ENCODE measurements around the gene ZNF674. TPM values are rescaled to one million over a fixed set of nuclear protein-coding genes. Genes with fewer than 3 reads are reported as not detected.

The ZNF674 gene
- total and polyA plus RNA-seq, 2 donors (not counting 1 experiment from before 2014, with no cell fraction given): 0.84 to 2.3 TPM

- Mint-ChIP-seq H3K27me3 (no peaks in the 10 kb centered on the region), H3K4me3 (no peak overlapping the region), H3K4me1 (no peaks in the 10 kb centered on the region), H3K27ac (no peak overlapping the region), H3K9me3 (ENCODE audit: insufficient read depth) (peaks cover 10% of the 10 kb centered on the region)
- CTCF ChIA-PET: no interaction called here
- Histone ChIP-seq H3K9ac (ENCODE audit: low read length) (no peak overlapping the region), H3K9me3 (ENCODE audit: control extremely low read depth in 1 of 3, control insufficient read depth in 2 of 3, insufficient read depth in 1 of 3, low read length in 2 of 3) (peaks cover 0 to 29% (median 12%) of the 10 kb centered on the region in 3 donors), H2AFZ (ENCODE audit: insufficient read depth, low read depth, low read length, poor library complexity, severe bottlenecking) (no peak overlapping the region), H3K36me3 (replicated peaks in 1 of 2; ENCODE audit: control extremely low read depth in 1 of 2, control insufficient read depth in 1 of 2, extremely low read depth in 1 of 2, insufficient read depth in 2 of 2, low read length in 1 of 2) (no peaks in the 10 kb centered on the region), H3K27ac (ENCODE audit: low read length in 2 of 2) (no peak overlapping the region), H3K4me2 (replicated peaks; ENCODE audit: low read depth, low read length, poor library complexity, severe bottlenecking) (no peak overlapping the region), H4K20me1 (ENCODE audit: control insufficient read depth, insufficient read depth, low read length, poor library complexity, severe bottlenecking) (no peaks in the 10 kb centered on the region), H3K79me2 (ENCODE audit: control insufficient read depth, insufficient read depth, low read length) (no peaks in the 10 kb centered on the region), H3K27me3 (replicated peaks in 1 of 4; ENCODE audit: control extremely low read depth in 1 of 4, control insufficient read depth in 3 of 4, insufficient read depth in 4 of 4, low read length in 3 of 4) (no peaks in the 10 kb centered on the region), H3K4me3 (ENCODE audit: control extremely low read depth in 1 of 5, extremely low read depth in 1 of 5, insufficient read depth in 1 of 5, low read depth in 2 of 5, low read length in 4 of 5) (no peak overlapping the region), H3K4me1 (ENCODE audit: control insufficient read depth in 2 of 2, insufficient read depth in 2 of 2, low read length in 2 of 2) (no peaks in the 10 kb centered on the region)
- intact Hi-C loops (cut with micrococcal nuclease): no loop called here
- WGBS (ENCODE audit: insufficient coverage): no CpG with 5 or more reads among the region's 1 CpG
- ATAC-seq (ENCODE audit: low read depth): no peak
- TF ChIP-seq CTCF (IDR thresholded peaks at IDR 0.05) (no peak), EZH2 (IDR thresholded peaks at IDR 0.05; ENCODE audit: borderline replicate concordance, insufficient read depth, low read depth, low read length, poor library complexity, severe bottlenecking) (no peak)
- POLR2A ChIA-PET: no interaction called here
- DNase-seq: no peak
These were observed 45.2 kb downstream of the ZNF674 start for GRCh38 chrX:46500054-46500453.

- intact Hi-C loops (cut with micrococcal nuclease): no loop called here
- H3K4me1 Mint-ChIP-seq: no peaks in the 10 kb centered on the region
- no peak overlapping the region for H3K4me3 ChIP-seq (ENCODE audit: control extremely low read depth in 1 of 5, extremely low read depth in 1 of 5, insufficient read depth in 1 of 5, low read depth in 2 of 5, low read length in 4 of 5)
These were observed 56.5 kb downstream of the ZNF674 start for GRCh38 chrX:46488712-46489111.

More at GRCh38 chrX:46488712-46489111, 56.5 kb downstream of the ZNF674 start:
- Mint-ChIP-seq H3K27ac (no peak overlapping the region), H3K27me3 (no peaks in the 10 kb centered on the region), H3K9me3 (ENCODE audit: insufficient read depth) (peaks cover 6% of the 10 kb centered on the region), H3K4me3 (no peak overlapping the region)
- H3K4me1 ChIP-seq (ENCODE audit: control insufficient read depth in 2 of 2, insufficient read depth in 2 of 2, low read length in 2 of 2): no peaks in the 10 kb centered on the region
- peaks cover 0 to 6% (median 0%) of the 10 kb centered on the region in 3 donors for H3K9me3 ChIP-seq (ENCODE audit: control extremely low read depth in 1 of 3, control insufficient read depth in 2 of 3, insufficient read depth in 1 of 3, low read length in 2 of 3)
- CTCF ChIA-PET: no interaction called here
- no peak overlapping the region for H3K27ac ChIP-seq (ENCODE audit: low read length in 2 of 2)
- no peak overlapping the region for H2AFZ ChIP-seq (ENCODE audit: insufficient read depth, low read depth, low read length, poor library complexity, severe bottlenecking)
- H3K4me2 ChIP-seq (replicated peaks; ENCODE audit: low read depth, low read length, poor library complexity, severe bottlenecking): no peak overlapping the region
- WGBS (ENCODE audit: insufficient coverage): 98% methylated on average over 8 of the region's 10 CpGs
- ATAC-seq (ENCODE audit: low read depth) (no peak), DNase-seq (no peak)
- POLR2A ChIA-PET: no interaction called here
- no peaks in the 10 kb centered on the region for H4K20me1 ChIP-seq (ENCODE audit: control insufficient read depth, insufficient read depth, low read length, poor library complexity, severe bottlenecking)
- TF ChIP-seq CTCF (IDR thresholded peaks at IDR 0.05) (no peak), EZH2 (IDR thresholded peaks at IDR 0.05; ENCODE audit: borderline replicate concordance, insufficient read depth, low read depth, low read length, poor library complexity, severe bottlenecking) (no peak)
- no peaks in the 10 kb centered on the region for H3K79me2 ChIP-seq (ENCODE audit: control insufficient read depth, insufficient read depth, low read length)
- no peak overlapping the region for H3K9ac ChIP-seq (ENCODE audit: low read length)
- H3K27me3 ChIP-seq (replicated peaks in 1 of 4; ENCODE audit: control extremely low read depth in 1 of 4, control insufficient read depth in 3 of 4, insufficient read depth in 4 of 4, low read length in 3 of 4): no peaks in the 10 kb centered on the region
- H3K36me3 ChIP-seq (replicated peaks in 1 of 2; ENCODE audit: control extremely low read depth in 1 of 2, control insufficient read depth in 1 of 2, extremely low read depth in 1 of 2, insufficient read depth in 2 of 2, low read length in 1 of 2): no peaks in the 10 kb centered on the region
